K562 (cell line): ENCODE data around the gene DOCK4.

Experiments
- CEBPB ChIP-seq: fragments of 450-650 bp; IDR thresholded peaks from 2 replicates; pipeline ENCODE4 v1.6.1; 2016; ENCODE audit warnings: missing genetic modification characterization, missing compliant biosample characterization
- CTCF ChIP-seq, 3 experiments: IDR thresholded peaks in 2 of 3; conservative IDR thresholded peaks in 1 of 3; 2 replicates each; pipeline ENCODE4 v1.5.1; 2011 to 2012; ENCODE audit warnings: low read length in 3 of 3, mild to moderate bottlenecking in 3 of 3, control low read depth in 2 of 3, improper control_type of control experiment in 1 of 3, inconsistent platforms in 1 of 3, low read depth in 1 of 3, mixed read lengths in 1 of 3, moderate library complexity in 1 of 3; ENCODE audit not compliant: insufficient read depth in 2 of 3
- DPF2 ChIP-seq: fragments of 450-650 bp; IDR thresholded peaks from 2 replicates; pipeline ENCODE4 v1.6.1; 2016
- FOXJ3 ChIP-seq: sonication (generic); formaldehyde crosslinking; IDR thresholded peaks from 2 replicates; pipeline ENCODE4 v1.4.0; 2020; ENCODE audit warnings: mild to moderate bottlenecking, missing genetic modification reagents
- GATA2 ChIP-seq: sonication (generic); formaldehyde crosslinking; IDR thresholded peaks from 2 replicates; pipeline ENCODE4 v1.4.0; 2020; ENCODE audit warnings: mild to moderate bottlenecking, missing genetic modification reagents
- MAZ ChIP-seq, 2 experiments: fragments of 450-650 bp in 1 of 2; sonication (generic) in 1 of 2; formaldehyde crosslinking; IDR thresholded peaks in 1 of 2; conservative IDR thresholded peaks in 1 of 2; 2 replicates each; pipeline versions ENCODE4 v1.4.0 to v1.5.0; 2020; ENCODE audit warnings: mild to moderate bottlenecking in 1 of 2, missing genetic modification reagents in 1 of 2
- POLR2A ChIP-seq: fragments of 450-650 bp; conservative IDR thresholded peaks from 2 replicates; pipeline ENCODE4 v1.6.1; 2016
- PRDM10 ChIP-seq: fragments of 450-650 bp; IDR thresholded peaks from 2 replicates; pipeline ENCODE4 v1.6.1; 2018; ENCODE audit not compliant: partially characterized antibody
- USF1 ChIP-seq: sonication (generic); formaldehyde crosslinking; IDR thresholded peaks from 2 replicates; pipeline ENCODE4 v1.9.0; 2022; ENCODE audit warnings: mild to moderate bottlenecking, missing genetic modification reagents
- YY1 ChIP-seq, 3 experiments: IDR thresholded peaks; 2 replicates each; pipeline ENCODE4 v1.6.1; 2011; ENCODE audit warnings: low read length in 2 of 3, mild to moderate bottlenecking in 2 of 3, moderate library complexity in 2 of 3, borderline replicate concordance in 1 of 3, control low read depth in 1 of 3, low read depth in 1 of 3; ENCODE audit not compliant: insufficient read depth in 3 of 3, insufficient replicate concordance in 2 of 3, control insufficient read depth in 1 of 3, insufficient read length in 1 of 3; ENCODE audit errors: extremely low read depth in 1 of 3
- ZNF589 ChIP-seq: fragments of 200-800 bp; sonication (Bioruptor generic); IDR thresholded peaks from 2 replicates; pipeline ENCODE4 v1.6.1; 2016; ENCODE audit warnings: low read depth, missing genetic modification characterization, missing compliant biosample characterization
- TF ChIP-seq, protein P1 (sequence below), 2 experiments: fragments of 450-650 bp; formaldehyde crosslinking in 1 of 2; IDR thresholded peaks; 2 replicates each; pipeline versions ENCODE4 v1.4.0 to v1.6.1; 2014 to 2020; ENCODE audit warnings: mild to moderate bottlenecking in 2 of 2, borderline replicate concordance in 1 of 2, low read depth in 1 of 2

DNA sequence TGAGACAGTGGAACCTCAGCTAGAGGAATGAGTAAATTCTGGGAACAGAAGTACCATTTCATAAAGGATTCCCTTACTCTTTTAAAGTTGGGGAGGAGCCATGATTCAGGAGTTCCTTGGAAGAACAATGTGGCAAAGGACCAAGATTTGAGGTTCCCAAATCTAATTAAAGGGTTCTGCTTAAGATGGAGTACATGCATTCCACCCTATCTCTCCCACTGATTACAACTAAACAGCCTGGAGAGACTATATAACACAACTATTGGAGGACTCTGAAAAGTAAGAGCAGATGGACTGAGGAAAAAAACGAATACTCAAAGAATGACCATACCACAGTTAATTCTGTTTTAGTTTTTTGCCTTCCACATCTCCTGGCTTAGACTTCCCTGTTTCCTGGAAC lies 431.0 kb downstream of the DOCK4 start:
- TF ChIP-seq CTCF (IDR thresholded peaks at IDR 0.05 in 2 of 3, conservative IDR thresholded peaks at IDR 0.05 in 1 of 3; ENCODE audit: insufficient read depth in 2 of 3, low read depth in 1 of 3, low read length in 3 of 3) (no peak), USF1 (no peak), MAZ (CRISPR knock-in tag; conservative IDR thresholded peaks at IDR 0.05 in 1 of 2, IDR thresholded peaks at IDR 0.05 in 1 of 2) (no peak), ZNF589 (CRISPR knock-in tag) (no peak), YY1 (IDR thresholded peaks at IDR 0.05; ENCODE audit: borderline replicate concordance in 1 of 3, control insufficient read depth in 1 of 3, extremely low read depth in 1 of 3, insufficient read depth in 3 of 3, insufficient read length in 1 of 3, insufficient replicate concordance in 2 of 3, low read depth in 1 of 3, low read length in 2 of 3) (no peak), POLR2A (no peak), FOXJ3 (CRISPR knock-in tag) (no peak), DPF2 (no peak), GATA2 (CRISPR knock-in tag) (no peak), PRDM10 (no peak), CEBPB (tag) (no peak)
- TF ChIP-seq, protein P1, sequence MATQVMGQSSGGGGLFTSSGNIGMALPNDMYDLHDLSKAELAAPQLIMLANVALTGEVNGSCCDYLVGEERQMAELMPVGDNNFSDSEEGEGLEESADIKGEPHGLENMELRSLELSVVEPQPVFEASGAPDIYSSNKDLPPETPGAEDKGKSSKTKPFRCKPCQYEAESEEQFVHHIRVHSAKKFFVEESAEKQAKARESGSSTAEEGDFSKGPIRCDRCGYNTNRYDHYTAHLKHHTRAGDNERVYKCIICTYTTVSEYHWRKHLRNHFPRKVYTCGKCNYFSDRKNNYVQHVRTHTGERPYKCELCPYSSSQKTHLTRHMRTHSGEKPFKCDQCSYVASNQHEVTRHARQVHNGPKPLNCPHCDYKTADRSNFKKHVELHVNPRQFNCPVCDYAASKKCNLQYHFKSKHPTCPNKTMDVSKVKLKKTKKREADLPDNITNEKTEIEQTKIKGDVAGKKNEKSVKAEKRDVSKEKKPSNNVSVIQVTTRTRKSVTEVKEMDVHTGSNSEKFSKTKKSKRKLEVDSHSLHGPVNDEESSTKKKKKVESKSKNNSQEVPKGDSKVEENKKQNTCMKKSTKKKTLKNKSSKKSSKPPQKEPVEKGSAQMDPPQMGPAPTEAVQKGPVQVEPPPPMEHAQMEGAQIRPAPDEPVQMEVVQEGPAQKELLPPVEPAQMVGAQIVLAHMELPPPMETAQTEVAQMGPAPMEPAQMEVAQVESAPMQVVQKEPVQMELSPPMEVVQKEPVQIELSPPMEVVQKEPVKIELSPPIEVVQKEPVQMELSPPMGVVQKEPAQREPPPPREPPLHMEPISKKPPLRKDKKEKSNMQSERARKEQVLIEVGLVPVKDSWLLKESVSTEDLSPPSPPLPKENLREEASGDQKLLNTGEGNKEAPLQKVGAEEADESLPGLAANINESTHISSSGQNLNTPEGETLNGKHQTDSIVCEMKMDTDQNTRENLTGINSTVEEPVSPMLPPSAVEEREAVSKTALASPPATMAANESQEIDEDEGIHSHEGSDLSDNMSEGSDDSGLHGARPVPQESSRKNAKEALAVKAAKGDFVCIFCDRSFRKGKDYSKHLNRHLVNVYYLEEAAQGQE (IDR thresholded peaks at IDR 0.05; ENCODE audit: borderline replicate concordance) = no peak
- TF ChIP-seq, protein P1 (CRISPR knock-in tag; IDR thresholded peaks at IDR 0.05; ENCODE audit: low read depth) = no peak
